NCI-H2081 treated with DMSO at 0.1 percent for 48 hours (cell line): ENCODE results near the gene CLEC2A.
"Not testable (repeated sequence)": the region's sequence is repeated elsewhere in the genome, so short reads cannot be mapped to it uniquely, and the experiment has no call there.

ENCODE experiments used
- DNase-seq: peaks from one replicate; lab custom pipeline; 2025; lab: John Stamatoyannopoulos, UW

CLEC2A gene

GRCh38 chr12:9932270-9932669 lies at the start of gene CLEC2A:
TSS of gene CLEC2A (minus strand) at chr12:9932370. CDS start at chr12:9932329, 41 bp downstream.
- DNase-seq = no peak

- no peak for DNase-seq
Measured at GRCh38 chr12:9980126-9980525, 48.0 kb upstream of the CLEC2A start.

GRCh38 chr12:9977916-9978315 lies 45.7 kb upstream of the CLEC2A start:
- DNase-seq = no peak

GRCh38 chr12:9976626-9977025 lies 44.5 kb upstream of the CLEC2A start:
- not testable (repeated sequence) for DNase-seq

GRCh38 chr12:9975614-9976013 lies 43.4 kb upstream of the CLEC2A start:
- no peak for DNase-seq

- not testable (repeated sequence) for DNase-seq
Measured at GRCh38 chr12:9974731-9975130, 42.6 kb upstream of the CLEC2A start.

GRCh38 chr12:9973949-9974348 lies 41.8 kb upstream of the CLEC2A start:
- no peak for DNase-seq

GRCh38 chr12:9971181-9971580 lies 39.0 kb upstream of the CLEC2A start, which contains the start of gene CLEC12A:
TSS of gene CLEC12A (plus strand) at chr12:9971409. CDS start at chr12:9971597, 188 bp downstream.
- DNase-seq = no peak

GRCh38 chr12:9969673-9970072 lies 37.5 kb upstream of the CLEC2A start:
- no peak for DNase-seq

GRCh38 chr12:9961901-9962300 lies 29.7 kb upstream of the CLEC2A start:
- no peak for DNase-seq

GRCh38 chr12:9961106-9961505 lies 28.9 kb upstream of the CLEC2A start:
- no peak for DNase-seq

- no peak for DNase-seq
Measured at GRCh38 chr12:9960590-9960989, 28.4 kb upstream of the CLEC2A start.

GRCh38 chr12:9957834-9958233 lies 25.7 kb upstream of the CLEC2A start:
- DNase-seq = no peak

GRCh38 chr12:9952954-9953729 lies 21.0 kb upstream of the CLEC2A start:
- not testable (repeated sequence) for DNase-seq

- no peak for DNase-seq
Measured at GRCh38 chr12:9951026-9951675, 19.0 kb upstream of the CLEC2A start.

- DNase-seq = no peak
Measured at GRCh38 chr12:9948606-9949296, 16.6 kb upstream of the CLEC2A start.

- no peak for DNase-seq
Measured at GRCh38 chr12:9947674-9948073, 15.5 kb upstream of the CLEC2A start.

- no peak for DNase-seq
Measured at GRCh38 chr12:9944391-9944790, 12.2 kb upstream of the CLEC2A start.

- DNase-seq = no peak
Measured at GRCh38 chr12:9943240-9943639, 11.1 kb upstream of the CLEC2A start.

GRCh38 chr12:9941838-9942237 lies 9.7 kb upstream of the CLEC2A start:
- no peak for DNase-seq

- no peak for DNase-seq
Measured at GRCh38 chr12:9940375-9940774, 8.2 kb upstream of the CLEC2A start.

- DNase-seq = no peak
Measured at GRCh38 chr12:9936591-9936990, 4.4 kb upstream of the CLEC2A start.

GRCh38 chr12:9935026-9935425 lies 2.9 kb upstream of the CLEC2A start:
- DNase-seq = no peak
